Stimulated activated CD8-positive, alpha-beta memory T cell treated with anti-CD3 and anti-CD28 coated beads, Interleukin-2, amount 100 ng/mL, for 48 hours (primary cell): ENCODE results near the gene PDE6B.
"Not testable (repeated sequence)": the region's sequence is repeated elsewhere in the genome, so short reads cannot be mapped to it uniquely, and the experiment has no call there.

ENCODE experiments used
- DNase-seq, 2 donors: peaks; one replicate each; pipeline ENCODE4 v3.0.0-alpha.2; 2020; ENCODE audit warnings: low read depth in 2 of 2

Gene PDE6B

GRCh38 chr4:669806-670559, 44.6 kb downstream of the PDE6B start:
- DNase-seq = not testable (repeated sequence)

DNA sequence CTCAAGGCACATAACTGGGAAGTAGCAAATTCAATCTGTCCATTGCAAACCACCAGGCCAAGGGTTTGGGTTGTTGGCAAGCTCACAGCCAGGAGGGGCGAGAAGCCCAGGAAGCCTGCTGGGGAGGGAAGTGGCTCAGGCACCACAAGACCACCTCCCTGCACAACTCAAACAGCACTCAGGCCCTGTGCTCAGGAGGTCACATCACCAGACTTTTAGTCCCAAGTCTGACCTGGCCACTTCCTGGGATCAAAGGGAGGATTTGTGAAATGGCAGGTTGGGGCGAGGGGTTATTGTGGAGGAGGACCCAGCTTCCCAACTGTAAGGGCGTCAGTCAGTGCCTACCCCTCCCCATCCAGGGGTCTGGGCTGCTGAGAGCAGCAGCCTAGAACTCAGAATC, 46.4 kb downstream of the PDE6B start:
- no peak for DNase-seq

GRCh38 chr4:673349-674091, 48.1 kb downstream of the PDE6B start:
- no peak for DNase-seq

GRCh38 chr4:674172-675035, 49.0 kb downstream of the PDE6B start, which contains the start of the genes ATP5ME and MYL5:
Gene ATP5ME (minus strand): TSS chr4:674276. CDS start chr4:674247, 29 bp downstream.
Gene MYL5 (plus strand): TSS chr4:674542. CDS start chr4:678027, 3,485 bp downstream.
- DNase-seq = peak; percentile 93 to 96

DNA sequence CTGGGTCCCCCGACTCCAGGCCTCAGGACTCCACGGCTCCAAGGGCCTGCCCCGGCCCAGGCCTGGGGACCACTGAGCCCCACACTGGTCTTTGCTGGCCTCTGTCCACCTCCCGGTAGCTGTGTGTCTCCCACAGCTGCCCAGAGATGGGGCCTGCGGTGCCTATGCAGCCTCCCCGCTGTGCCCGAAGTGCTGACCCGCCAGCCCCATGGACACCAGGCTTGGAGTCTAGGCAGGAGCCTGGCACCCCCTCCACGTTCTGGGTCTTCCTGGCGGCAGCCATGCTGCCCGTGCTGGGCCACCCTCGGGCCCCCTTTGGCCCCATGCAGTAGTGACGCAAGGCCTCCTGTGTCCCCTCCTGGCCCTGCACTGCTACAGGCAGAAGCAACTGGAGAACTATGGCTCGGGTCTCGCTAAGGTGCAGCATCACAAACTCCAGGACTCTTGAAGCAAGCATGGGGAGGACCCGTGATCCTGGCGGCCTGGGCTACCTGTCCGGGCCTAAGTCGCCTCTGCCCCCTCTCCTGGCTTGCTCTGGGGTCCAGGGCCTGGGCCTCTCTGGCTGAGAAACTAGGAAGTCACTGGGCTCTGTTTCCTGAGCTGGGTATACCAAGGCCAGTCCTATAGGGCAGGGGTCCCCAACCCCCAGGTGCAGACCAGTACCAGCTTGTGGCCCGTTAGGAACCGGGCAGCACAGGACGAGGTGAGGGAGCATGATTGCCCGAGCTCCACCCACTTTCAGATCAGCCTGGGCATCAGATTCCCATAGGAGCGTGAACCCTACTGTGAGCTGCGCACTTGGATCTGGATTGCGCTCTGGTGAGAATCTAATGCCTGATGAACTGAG, 49.9 kb downstream of the PDE6B start:
- DNase-seq = no peak

DNA sequence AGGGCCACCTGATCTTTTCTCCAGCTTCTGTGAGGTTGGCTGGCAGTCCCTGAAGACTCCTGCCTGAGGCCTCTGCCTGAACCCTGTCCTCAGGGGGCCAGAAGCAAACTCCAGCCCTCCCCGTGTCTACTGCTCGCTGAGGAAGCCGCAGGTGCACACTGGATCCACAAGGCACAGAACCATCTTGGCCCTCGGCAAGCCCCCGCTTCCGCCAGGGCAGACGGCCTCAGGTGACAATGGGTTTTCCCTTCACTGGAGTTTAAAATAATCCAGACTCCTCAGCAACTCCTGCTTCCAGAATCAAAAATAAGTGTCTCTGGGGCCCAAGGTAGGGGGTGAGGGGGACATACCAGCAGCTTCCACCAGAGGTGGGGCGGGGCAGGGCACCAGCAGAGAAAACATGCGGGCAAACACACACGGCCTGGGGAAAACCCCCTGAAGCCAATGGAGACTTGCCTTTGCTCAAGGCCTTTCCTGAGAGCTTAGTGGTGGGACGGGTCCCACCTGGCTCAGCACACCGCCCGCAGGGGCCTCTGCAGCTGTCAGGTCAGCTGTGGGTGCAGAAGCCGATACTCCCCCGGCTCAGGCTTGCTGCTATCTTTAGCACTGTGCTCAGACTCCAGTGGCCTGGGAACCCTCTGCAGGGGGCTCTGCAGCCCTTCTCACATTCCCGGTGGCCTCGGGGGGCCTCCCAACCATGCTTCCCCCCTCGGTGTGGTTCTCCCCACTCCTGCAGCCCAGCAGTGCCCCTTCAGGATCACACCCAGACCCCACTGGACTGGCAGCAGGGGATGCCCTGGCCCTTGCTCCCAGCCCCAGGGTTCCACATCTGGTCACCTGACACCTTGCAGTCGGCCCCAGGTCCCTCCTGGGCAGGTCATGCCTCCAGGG, 50.9 kb downstream of the PDE6B start:
- DNase-seq = no peak

GRCh38 chr4:676871-677235, 51.5 kb downstream of the PDE6B start:
- no peak for DNase-seq

DNA sequence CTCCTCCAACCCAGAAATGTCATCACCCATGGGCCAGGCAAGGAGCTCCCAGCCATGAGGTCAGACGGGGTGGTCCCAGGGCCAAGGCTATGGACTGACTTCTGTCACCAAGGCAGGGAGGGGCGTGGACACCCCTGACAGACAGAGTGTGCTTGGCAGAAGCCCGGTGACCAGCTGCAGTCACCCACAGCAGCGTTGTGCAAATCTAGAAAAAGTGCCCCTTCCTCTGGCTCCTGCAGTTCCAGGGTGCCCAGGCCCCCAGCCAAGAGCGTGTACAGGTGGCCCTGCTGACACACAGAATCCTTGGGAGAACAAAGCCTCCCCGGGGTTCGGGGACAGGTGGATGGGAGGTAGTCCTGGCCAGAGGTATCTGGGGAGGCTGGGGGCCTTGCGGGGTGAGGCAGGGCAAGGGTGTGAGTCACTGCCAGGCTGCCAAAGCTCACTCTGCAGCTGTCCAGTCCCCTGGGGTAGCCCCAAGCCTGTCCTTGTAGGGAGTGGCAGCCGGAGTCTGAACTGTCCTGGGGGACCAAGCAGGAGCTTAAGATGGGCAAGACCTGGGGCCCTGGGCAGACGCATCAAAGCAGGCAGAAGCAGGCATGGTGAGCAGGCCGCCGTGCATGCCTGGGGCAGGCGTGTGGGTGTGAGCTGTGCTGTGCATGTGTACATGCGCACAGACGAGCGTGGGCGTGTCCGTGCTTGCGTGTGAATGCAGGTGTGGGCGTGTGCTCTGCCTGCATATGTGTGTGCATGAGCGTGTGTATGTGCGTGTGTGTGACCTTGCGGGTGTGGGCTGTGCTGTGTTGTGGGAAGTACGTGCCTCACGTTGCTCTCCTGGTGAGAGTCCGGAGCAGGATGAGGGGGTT, 52.3 kb downstream of the PDE6B start:
- no peak for DNase-seq

DNA sequence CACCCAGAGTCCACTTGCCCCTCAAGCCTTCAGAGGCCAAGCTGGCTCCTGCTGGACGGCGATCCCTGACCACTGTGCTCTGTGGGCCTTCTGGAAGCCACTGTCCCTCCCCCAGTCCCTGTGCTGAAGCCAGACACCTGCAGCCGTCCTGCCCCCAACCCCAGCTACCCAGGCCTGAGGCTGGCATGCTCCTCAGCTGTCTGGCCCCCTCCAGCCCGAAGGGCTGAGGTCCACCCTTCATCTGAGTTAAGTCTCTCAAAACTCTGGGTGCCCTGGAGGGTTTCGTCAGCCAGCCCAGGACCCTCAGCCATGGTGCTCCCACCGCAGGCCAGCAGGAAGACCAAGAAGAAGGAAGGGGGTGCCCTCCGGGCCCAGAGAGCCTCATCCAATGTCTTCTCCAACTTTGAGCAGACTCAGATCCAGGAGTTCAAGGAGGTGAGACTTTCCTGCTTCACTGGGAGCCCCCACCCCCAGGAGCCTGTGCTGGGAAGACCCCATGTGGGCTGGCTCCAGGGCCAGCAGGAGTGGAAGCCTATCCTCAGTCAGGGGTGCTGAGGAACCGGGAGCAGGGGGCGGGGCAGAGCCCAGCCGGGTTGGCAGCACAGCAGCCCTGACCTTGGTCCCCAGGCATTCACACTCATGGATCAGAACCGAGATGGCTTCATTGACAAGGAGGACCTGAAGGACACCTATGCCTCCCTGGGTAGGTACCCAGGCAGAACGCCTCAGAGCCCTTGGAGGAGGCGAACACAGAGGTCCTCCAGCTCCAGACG, 53.1 kb downstream of the PDE6B start:
- no peak for DNase-seq

DNA sequence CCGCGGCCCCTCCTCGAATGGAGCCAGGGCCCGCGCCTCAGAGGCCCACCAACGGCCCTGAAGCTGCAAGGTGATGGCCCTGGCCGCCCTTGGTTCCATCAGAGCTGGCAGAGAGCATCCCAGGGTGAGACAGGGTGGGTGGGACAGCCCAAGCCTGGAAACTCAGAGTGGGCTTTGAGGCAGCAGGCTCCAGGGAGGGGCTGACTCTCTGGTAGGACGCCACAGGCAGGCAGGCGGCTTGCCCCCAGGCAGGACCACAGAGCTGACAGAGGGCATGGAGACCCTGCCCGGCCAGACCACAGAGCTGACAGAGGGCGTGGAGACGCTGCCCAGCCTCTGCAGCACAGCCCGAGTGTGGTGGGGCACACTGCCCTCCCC, 53.7 kb downstream of the PDE6B start:
- no peak for DNase-seq

- DNase-seq = no peak
These were observed 54.3 kb downstream of the PDE6B start for GRCh38 chr4:679629-680028.

GRCh38 chr4:680091-680490, 54.7 kb downstream of the PDE6B start:
- no peak for DNase-seq

DNA sequence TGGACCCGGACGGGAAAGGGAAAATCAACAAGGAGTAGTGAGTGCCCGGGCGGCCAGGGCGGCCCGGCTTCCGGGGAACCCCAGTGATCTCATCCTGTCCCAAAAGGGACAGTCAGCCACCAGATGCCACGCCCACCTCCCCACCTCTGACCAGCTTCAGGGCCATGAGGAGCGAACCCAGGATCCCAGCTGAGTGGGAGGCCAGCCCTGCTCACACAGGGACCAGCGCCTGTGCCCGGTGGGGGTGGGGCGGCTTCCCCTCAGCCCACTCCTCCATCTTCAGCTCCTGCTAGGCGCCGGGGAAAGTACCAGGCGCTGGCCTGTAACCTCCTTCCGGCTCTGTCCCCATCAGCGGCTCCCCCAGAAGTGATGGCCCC, 55.2 kb downstream of the PDE6B start:
- DNase-seq = no peak

- peak in 1 of 2 donors; percentile 50 for DNase-seq
These were observed 55.7 kb downstream of the PDE6B start for GRCh38 chr4:680928-681645.

GRCh38 chr4:681736-682451, 56.5 kb downstream of the PDE6B start:
- DNase-seq = no peak

- no peak for DNase-seq
These were observed 57.3 kb downstream of the PDE6B start for GRCh38 chr4:682490-683172.
